Motor neuron (in vitro differentiated cells): ENCODE measurements around the gene COP1. TPM values are rescaled to one million over a fixed set of nuclear protein-coding genes. Genes with fewer than 3 reads are reported as not detected.

ENCODE experiments used
- ATAC-seq, 8 experiments: fragments of 200-7000 bp; cut with Tn5 transposase; replicated peaks in 6 of 8; 2 replicates each; pipeline ENCODE4 v1.8.0; 2021; ENCODE audit warnings: mild to moderate bottlenecking in 8 of 8, moderate library complexity in 8 of 8
- H3K27ac ChIP-seq, 2 donors: fragments of 250-450 bp; sonication (Bioruptor Pico); 2 replicates each; pipeline ENCODE4 v1.9.0; 2021; ENCODE audit warnings: antibody characterized with exemption in 2 of 2, mild to moderate bottlenecking in 2 of 2, moderate library complexity in 1 of 2
- H3K4me1 ChIP-seq, 2 donors: fragments of 250-450 bp; sonication (Bioruptor Pico); replicated peaks in 1 of 2; 2 replicates each; pipeline ENCODE4 v1.6.1; 2021; ENCODE audit warnings: antibody characterized with exemption in 2 of 2, mild to moderate bottlenecking in 2 of 2, moderate library complexity in 1 of 2
- H3K4me3 ChIP-seq, 5 donors: fragments of 250-450 bp; sonication (Bioruptor Pico); 2 replicates each; pipeline ENCODE4 v1.9.0; 2021; ENCODE audit warnings: antibody characterized with exemption in 5 of 5, mild to moderate bottlenecking in 5 of 5, moderate library complexity in 4 of 5
- WGBS, 10 experiments: fragments of 450-650 bp; shearing (Covaris generic); methylation state at CpG; one replicate each; pipeline ENCODE4 v1.0.0; 2022; 5-methylcytosine and 5-hydroxymethylcytosine counted together
- in situ Hi-C, 9 experiments: fragments of 400-800 bp; cut with MboI; loops; one replicate each; pipeline ENCODE4 v1.15.0; 2021; ENCODE audit warnings: low sequenced_read_pairs in 9 of 9, low pct_unique_long_range_greater_than_20kb in 2 of 9; ENCODE audit not compliant: unreplicated experiment in 9 of 9
- total RNA-seq, 8 experiments: library from RNA; unstranded; fragments of 300-600 nt; gene quantifications; 2 replicates each; pipeline versions ENCODE4 v1.2.3 to v1.2.4, GENCODE V29; 2022

The COP1 gene
- total RNA-seq, 8 experiments from 2014 or later = 22.4 to 76.3 (median 48.2) TPM

DNA sequence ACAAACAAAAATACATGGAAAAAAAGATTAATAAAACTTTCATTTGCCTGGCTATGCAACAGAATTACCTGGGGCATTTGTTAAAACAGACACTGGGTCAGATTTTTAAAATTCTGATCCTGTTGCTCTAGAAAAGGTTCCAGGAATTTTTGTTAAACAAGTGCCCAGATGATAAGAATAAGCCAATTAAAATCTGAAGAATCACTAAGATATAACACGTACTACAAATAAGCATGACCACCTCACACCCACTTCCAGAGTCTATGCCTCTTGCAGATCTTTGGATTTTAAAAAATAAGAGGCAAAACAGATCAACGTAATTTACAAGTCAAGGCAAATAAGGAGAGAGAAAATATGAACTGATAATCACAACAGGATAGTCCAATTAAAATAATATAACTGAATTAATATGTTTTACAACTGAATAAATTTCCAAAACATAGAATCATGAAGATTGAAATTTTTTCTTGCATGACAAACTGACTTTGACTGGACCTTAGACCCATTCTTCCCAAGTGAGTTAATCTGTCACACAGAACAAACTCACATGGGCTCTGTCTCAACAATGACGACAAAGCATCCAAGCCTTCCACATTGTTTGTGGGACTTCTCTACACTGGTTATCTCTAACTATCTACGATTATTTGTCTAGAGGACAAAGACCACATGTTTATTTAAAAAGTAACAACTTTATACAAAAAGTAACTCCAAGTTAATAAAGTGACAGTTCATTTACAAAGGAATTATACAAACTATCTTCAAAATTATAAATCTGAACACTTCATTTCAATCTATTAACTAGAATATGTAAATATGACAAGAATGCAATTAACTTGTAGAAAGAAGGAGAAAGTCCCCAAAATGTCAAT lies 56.9 kb downstream of the COP1 start:
- H3K4me3 ChIP-seq = no peak overlapping the region
- in situ Hi-C loops = no loop called here
- peak in 1 of 8 experiments; percentile 26 for ATAC-seq
- H3K4me1 ChIP-seq = no peaks in the 10 kb centered on the region
- 78 to 100% (median 85%) methylated on average over 1 to 4 of the region's 4 CpGs for WGBS, 10 experiments
- no peak overlapping the region for H3K27ac ChIP-seq

DNA sequence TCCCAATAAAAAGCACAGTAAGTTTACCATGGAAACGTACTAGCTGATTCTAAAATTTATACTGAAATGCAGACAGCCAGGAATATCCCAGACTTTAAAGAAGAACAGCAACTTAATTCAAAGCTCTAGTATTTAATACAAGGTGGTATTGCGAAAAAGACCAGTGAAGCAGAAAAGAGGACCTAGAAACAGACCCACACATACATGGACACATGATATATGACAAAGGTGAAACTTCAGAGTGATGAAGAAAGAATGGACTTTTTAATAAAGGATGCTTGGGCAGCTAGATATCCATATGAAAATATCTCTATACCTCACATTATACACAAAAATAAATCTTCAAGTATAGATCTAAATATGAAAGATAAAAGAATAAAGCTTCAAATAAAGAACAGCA lies 62.6 kb downstream of the COP1 start:
- Histone ChIP-seq H3K27ac (no peak overlapping the region), H3K4me3 (no peak overlapping the region), H3K4me1 (no peaks in the 10 kb centered on the region)
- in situ Hi-C loops = no loop called here
- no peak for ATAC-seq
- WGBS, 10 experiments = 86 to 100% (median 91%) methylated on average over 1 to 2 of the region's 2 CpGs; no CpG with 5 or more reads in 1 of the 10 experiments

DNA sequence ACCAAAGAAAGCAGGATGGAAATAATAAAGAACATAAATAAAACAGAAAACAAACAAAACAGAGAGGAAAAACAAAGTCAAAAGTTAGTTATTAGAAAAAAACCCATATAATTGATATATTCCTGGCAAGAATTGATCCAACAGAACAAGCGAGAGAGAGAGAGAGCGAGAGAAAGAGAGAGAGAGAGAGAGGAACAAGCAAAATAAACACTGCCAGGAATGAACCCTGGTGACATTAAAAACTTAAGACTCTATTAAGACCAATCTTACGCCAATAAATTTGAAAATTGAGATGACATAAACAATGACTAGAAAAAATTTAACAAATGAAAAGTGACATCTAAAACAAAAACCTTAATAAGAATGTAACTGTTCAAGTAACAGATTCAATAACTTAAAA lies 64.1 kb downstream of the COP1 start:
- WGBS, 10 experiments = 83 to 100% (median 91%) methylated on average over 2 to 3 of the region's 3 CpGs
- in situ Hi-C loops = no loop called here
- H3K4me1 ChIP-seq = no peaks in the 10 kb centered on the region
- H3K4me3 ChIP-seq = no peak overlapping the region
- no peak for ATAC-seq
- no peak overlapping the region for H3K27ac ChIP-seq

DNA sequence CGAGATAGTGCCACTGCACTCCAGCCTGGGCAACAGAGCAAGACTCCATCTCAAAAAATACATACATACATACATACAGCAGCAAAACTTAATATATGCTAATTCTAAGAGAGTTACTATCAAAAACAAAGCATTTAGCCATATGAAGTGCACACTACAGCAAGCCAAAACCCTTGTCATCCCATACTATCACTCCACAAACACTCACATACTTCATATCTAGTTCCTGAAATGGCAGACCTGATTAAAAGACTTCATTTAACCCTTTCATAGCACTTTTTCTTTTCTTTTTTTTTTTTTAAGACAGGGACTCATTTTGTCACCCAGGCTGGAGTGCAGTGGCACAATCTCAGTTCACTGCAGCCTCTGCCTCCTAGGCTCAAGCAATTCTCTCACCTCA lies 65.6 kb downstream of the COP1 start:
- Histone ChIP-seq H3K27ac (no peak overlapping the region), H3K4me1 (no peaks in the 10 kb centered on the region), H3K4me3 (no peak overlapping the region)
- in situ Hi-C loops = no loop called here
- ATAC-seq = no peak
- WGBS, 10 experiments = 88 to 100% (median 100%) methylated on average over 1 of the region's 1 CpG; no CpG with 5 or more reads in 5 of the 10 experiments

DNA sequence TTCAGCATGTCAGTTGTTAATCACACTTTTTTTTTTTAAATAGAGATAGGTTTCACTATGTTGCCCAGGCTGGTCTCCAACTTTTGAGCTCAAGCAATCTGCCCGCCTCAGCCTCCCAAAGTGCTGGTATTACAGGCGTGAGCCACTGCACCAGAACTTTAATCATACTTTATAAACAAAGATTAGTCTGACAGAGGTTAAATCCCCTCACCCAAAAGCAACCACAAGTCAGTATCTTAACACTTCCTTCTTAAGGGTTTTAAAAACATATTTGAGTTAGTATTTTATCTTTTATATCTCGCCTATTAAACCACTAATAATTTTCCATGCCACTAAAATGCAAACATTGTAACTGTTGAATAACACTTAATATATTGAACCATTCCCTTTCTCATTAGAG lies 70.2 kb downstream of the COP1 start:
- no peak overlapping the region for H3K27ac ChIP-seq
- 83 to 100% (median 96%) methylated on average over 1 to 3 of the region's 3 CpGs for WGBS, 10 experiments

DNA sequence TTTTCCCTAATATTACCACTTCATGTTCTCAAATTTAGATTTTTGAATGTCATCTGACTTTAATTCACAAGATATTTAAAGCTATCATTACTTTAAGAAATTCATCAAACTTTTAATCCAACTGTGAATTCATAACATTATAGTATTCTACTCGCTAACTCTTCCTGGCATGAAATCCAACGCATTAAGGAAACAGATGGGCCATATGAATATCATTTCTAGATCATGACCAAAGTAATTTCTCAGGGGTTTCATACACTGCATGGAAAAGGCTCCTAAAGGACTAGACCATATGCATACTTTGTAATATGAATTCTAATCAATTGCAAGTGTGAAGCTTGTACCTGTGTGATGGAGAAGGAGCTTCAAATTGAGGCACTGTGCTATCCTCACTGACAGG lies 72.4 kb downstream of the COP1 start:
- WGBS, 10 experiments = 10 to 100% (median 75%) methylated on average over 1 to 2 of the region's 2 CpGs
- no peaks in the 10 kb centered on the region for H3K4me1 ChIP-seq
- in situ Hi-C loops = no loop called here
- H3K27ac ChIP-seq = no peak overlapping the region
- H3K4me3 ChIP-seq = no peak overlapping the region
- ATAC-seq = no peak

More for the DNA sequence above, 70.2 kb downstream of the COP1 start:
- no peak overlapping the region for H3K4me3 ChIP-seq
- in situ Hi-C loops = no loop called here
- ATAC-seq = no peak
- H3K4me1 ChIP-seq = no peaks in the 10 kb centered on the region

DNA sequence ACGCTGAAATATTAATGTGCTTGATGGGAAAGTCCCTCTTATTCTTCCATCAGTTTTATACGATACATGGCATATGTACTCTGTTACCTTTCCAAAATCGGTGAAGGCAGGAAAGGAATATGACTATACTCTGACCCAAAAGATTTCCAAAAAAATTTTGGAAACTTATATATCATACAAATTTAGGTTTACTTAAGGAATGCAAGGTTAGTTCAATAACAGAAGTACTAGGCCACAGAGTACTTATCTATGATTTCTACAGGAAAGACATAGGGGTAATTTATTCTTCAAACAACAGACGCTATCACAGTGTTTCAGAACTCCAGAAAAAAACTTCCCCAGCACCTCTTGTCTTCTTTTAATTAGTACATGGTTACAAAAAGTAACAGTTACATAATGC lies 84.8 kb downstream of the COP1 start:
- WGBS, 10 experiments = 91 to 100% (median 97%) methylated on average over 2 to 4 of the region's 4 CpGs
- H3K4me3 ChIP-seq = no peak overlapping the region
- in situ Hi-C loops = no loop called here
- H3K4me1 ChIP-seq = no peaks in the 10 kb centered on the region
- H3K27ac ChIP-seq = no peak overlapping the region
- no peak for ATAC-seq

DNA sequence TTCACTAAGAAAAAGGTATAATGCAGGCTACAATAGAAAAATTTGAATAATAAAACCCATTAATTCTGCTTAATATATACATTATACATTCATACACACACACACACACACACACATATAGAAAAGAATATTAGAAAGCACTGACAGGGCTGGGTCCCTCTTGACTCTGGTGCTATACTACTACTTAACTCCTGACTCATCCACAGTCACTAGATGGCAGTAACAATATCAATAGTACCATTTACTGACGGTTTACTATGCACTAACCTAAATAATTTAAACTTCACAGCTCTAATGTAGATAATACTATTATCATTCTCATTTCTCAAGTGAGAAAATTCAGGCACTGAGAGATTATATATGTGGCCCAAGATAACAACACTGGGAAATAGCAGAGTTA lies 87.5 kb downstream of the COP1 start:
- in situ Hi-C loops = no loop called here
- Histone ChIP-seq H3K4me3 (no peak overlapping the region), H3K27ac (no peak overlapping the region), H3K4me1 (no peaks in the 10 kb centered on the region)
- peak in 3 of 8 experiments; percentile 40 to 63 (median 62) for ATAC-seq
- 50 to 100% (median 71%) methylated on average over 1 of the region's 1 CpG; no CpG with 5 or more reads in 5 of the 10 experiments for WGBS, 10 experiments

DNA sequence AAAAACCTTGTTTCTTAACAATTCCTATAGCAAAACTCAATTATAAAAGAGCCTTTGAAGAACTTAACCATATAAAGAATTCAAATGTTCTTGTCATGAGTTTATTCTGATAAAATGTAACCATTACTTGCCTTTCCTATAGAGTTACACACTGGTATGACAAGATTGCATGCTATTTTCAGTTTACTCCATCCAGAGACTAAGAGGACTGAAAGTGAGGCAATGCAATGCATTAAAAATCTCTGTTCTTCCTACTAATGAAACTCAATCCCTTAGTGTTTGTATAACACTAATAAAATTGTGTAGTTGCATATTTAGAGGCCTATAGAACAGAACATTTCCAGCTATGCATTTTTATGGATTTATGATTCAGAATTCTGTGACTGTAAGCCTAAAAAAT lies 88.1 kb downstream of the COP1 start:
- peak in 1 of 8 experiments; percentile 45 for ATAC-seq
- Histone ChIP-seq H3K4me3 (no peak overlapping the region), H3K4me1 (no peaks in the 10 kb centered on the region), H3K27ac (no peak overlapping the region)
- in situ Hi-C loops = no loop called here

DNA sequence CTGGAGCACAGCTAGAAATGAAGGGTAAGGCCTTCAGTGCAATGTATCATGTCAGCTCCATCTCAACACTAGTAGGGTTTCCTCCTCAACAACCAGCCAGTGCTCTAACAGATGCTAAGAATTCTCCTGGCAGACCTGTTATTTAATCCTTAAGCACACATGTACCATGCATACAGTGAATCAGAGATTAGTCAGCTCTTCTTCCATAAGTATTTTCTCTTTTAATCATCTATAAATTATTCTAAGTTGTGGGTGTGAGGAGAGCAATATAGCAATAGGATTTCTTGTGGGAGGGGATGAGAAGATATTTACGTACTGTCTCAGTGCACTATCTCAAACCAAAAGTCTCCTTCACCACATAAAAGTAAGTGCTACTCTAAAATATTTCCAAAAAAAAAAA lies 95.3 kb downstream of the COP1 start:
- H3K4me1 ChIP-seq = no peaks in the 10 kb centered on the region
- H3K4me3 ChIP-seq = no peak overlapping the region
- in situ Hi-C loops = no loop called here
- no peak overlapping the region for H3K27ac ChIP-seq
- peak in 3 of 8 experiments; percentile 23 to 65 (median 59) for ATAC-seq
- WGBS, 10 experiments = 14 to 100% (median 93%) methylated on average over 1 of the region's 1 CpG; no CpG with 5 or more reads in 2 of the 10 experiments

DNA sequence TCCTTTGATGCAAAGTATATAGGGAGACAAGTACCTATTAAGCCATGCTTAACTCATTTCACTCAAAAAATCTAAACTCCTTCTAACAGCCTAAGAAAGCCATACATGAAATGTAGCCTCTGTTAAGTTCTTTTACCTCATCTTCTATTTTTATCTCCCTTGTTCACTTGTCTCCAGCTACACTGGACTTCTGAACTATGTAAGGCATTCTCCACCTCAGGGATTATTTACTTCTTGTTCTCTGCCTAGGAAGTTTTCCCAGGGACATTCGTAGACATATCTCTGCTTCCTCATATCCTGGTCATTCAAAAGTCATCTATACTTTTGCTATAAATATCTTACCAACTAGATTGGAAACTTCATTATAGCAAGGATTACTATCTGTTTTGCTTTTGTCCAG lies 96.9 kb downstream of the COP1 start:
- no peak for ATAC-seq
- Histone ChIP-seq H3K4me1 (no peaks in the 10 kb centered on the region), H3K27ac (no peak overlapping the region), H3K4me3 (no peak overlapping the region)
- WGBS, 10 experiments = 93 to 100% (median 100%) methylated on average over 1 of the region's 1 CpG; no CpG with 5 or more reads in 1 of the 10 experiments
- in situ Hi-C loops = no loop called here

DNA sequence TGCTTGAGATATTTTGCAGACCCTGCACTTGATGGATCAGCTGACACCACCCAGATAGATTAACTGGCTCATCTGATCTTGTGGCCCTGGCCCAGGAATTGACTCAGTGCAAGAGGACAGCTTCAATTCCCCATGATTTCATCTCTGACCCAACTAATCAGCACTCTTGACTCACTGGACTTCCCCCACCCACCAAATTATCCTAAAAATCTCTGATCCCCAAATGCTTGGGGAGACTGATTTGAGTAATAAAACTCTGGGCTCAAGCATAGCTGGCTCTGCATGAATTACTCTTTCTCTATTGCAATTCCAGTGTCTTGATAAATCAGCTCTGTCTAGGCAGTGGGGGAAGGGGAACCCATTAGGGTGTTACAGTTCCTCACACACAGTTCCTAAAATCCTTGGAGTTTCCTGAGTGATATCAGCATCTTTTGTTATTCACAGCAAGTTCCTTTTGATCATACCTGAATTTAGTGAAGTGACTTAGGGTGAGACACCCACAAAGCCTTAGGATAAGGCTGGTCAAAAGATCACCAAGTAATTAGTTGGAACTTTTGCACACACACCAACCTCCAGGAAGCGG lies 104.2 kb downstream of the COP1 start:
- Histone ChIP-seq H3K27ac (no peak overlapping the region), H3K4me3 (no peak overlapping the region), H3K4me1 (no peaks in the 10 kb centered on the region)
- WGBS, 10 experiments = 80 to 100% (median 94%) methylated on average over 1 of the region's 1 CpG; no CpG with 5 or more reads in 2 of the 10 experiments
- ATAC-seq = peak in 1 of 8 experiments; percentile 33
- in situ Hi-C loops = no loop called here

DNA sequence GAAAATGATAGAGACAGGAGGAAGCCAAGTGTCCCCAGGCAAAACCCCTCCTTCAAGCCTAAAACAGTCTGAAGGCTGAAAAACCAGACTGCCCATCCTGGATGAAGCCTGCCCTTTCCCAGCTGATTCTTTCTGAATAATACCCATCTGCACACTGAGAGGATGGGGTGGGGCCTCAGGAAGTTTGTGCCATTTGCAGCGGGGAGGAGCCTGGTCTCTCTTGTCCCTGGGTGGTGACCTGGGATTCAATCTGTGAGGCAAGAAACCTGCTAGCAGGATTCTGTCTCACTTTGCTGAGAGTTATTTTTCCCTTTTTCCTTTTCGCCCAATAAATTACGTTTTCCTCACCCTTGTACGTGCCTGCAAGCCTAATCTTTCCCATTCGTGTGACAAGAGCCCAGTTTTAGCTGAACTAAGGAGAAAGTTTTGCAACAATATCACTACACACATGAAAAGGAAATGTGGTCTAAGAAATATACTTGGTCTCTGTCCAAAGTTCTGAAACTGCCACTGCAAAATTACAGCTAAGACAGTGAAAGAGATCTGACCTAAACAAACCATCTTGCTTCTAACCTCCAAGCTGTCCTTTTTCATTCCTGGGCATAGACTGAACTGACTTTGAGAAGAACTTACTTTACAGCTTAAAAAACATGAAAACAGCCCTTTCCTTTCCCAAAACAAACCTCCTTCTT lies 105.0 kb downstream of the COP1 start:
- no peaks in the 10 kb centered on the region for H3K4me1 ChIP-seq
- in situ Hi-C loops = no loop called here
- H3K4me3 ChIP-seq = no peak overlapping the region
- WGBS, 10 experiments = 18 to 100% (median 85%) methylated on average over 1 to 4 of the region's 5 CpGs; no CpG with 5 or more reads in 2 of the 10 experiments
- peak in 2 of 8 experiments; percentile 64 to 94 for ATAC-seq
- H3K27ac ChIP-seq = no peak overlapping the region
